Measurements from ENCODE around the gene ZNRD2.
A peak's percentile ranks its signal among the peaks of the same experiment; 100 is the strongest.

The ZNRD2 gene

GRCh38 chr11:65612691-65613090, 42.4 kb downstream of the ZNRD2 start:
- no peak for DNase-seq

GRCh38 chr11:65613091-65613928, 43.0 kb downstream of the ZNRD2 start:
- DNase-seq: no peak

- DNase-seq: peak; percentile 100
Observed at GRCh38 chr11:65615229-65615949, 45.1 kb downstream of the ZNRD2 start, which contains the start of gene PCNX3. Gene PCNX3, plus strand, starts transcription at chr11:65615776. Its CDS starts 536 bp downstream, at chr11:65616312.

DNA sequence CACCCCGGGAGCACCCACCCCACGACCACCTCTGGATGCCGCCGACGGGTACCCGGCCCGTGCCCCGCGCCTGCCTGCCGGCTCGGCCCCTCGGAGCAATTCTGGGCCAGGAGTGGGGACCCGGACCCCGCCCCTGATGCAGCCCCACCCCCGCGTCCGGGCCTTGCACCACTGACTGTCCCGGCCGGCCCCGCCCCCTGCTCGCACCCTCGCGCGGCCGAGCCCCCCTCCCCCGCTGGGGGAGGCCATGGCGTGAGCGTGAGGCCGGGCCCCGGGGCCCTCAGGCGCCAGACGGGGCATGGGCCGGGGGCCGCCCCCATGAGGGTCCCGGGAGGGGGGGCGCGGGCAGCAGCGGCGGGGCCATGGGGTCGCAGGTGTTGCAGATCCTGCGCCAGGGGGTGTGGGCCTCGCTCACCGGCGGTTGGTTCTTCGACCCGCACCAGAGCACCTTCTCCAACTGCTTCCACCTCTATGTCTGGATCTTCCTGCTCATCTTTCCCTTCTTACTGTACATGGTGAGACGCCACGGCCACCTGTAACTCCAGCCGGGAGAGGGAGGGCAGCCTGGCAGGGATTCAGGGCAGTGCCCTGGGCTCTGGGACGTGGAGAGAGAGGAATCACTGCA, 45.8 kb downstream of the ZNRD2 start:
- no peak for DNase-seq

- no peak for DNase-seq
Observed at GRCh38 chr11:65616575-65617001, 46.3 kb downstream of the ZNRD2 start.

DNA sequence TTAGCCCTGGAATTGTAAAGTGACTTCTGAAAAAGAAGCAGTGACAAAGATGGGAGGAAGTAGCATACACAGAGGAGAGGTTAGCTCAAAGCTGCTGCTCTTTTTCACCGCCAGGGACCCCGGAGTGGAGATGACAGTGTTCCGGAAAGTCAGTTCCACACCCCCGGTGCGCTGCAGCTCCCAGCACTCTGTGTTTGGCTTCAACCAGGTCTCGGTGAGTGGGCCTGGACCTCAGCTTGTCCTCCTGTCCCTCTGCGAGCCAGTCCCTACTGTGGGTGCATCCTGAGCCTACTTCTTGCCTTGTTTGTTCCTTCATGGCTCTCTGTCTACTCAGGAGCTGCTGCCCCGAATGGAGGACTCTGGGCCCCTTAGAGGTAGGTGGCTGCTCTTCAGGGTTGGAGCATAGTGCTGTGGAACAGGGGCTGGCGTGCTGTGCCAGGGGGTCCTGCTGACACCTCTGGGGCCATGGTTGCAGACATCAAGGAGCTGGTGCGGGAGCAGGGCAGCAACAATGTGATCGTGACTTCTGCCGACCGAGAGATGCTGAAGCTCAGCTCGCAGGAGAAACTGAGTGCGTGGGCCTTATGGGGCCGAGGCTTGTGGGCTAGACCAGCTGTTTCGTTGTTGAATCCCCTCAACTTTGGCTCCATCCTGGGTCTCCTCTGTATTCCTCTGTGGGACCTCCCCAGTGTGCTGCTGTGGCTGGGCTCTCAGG, 47.0 kb downstream of the ZNRD2 start:
- no peak for DNase-seq

- no peak for DNase-seq
Observed at GRCh38 chr11:65617990-65618751, 47.9 kb downstream of the ZNRD2 start.

DNA sequence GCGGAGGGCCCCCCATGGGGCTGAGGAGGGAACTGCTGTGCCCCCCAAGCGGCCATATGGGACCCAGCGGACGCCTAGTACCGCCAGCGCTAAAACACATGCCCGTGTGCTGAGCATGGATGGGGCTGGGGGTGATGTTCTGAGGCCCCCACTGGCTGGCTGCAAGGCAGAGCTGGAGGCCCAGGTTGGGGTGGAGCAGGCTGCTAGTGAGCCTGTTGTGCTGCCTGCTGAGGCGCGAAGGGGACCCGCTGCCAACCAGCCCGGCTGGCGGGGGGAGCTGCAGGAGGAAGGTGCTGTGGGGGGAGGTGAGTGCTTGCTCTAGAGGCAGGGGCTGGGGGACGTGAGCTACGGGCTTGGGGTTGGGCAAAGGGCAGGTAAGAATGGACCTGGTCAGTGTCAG, 48.5 kb downstream of the ZNRD2 start:
- no peak for DNase-seq

- no peak for DNase-seq
Observed at GRCh38 chr11:65619281-65619928, 49.1 kb downstream of the ZNRD2 start.

DNA sequence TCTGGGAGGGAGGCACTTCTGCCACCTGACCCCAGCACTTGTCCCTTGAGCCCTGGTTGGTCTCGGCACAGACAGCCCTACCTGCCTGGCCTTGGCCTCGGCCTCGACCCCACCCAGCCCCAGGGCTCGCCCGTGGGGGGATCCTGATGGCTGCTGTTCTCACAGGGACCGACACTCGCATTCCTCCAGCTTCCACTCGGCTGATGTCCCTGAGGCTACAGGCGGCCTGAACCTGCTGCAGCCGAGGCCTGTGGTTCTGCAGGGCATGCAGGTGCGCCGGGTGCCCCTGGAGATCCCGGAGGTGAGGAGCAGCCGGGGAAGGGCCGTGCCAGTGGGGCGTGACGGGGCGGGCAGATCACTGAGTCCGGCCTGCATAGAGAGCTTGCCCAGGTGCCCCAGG, 50.4 kb downstream of the ZNRD2 start:
- DNase-seq: no peak

GRCh38 chr11:65621460-65621859, 51.2 kb downstream of the ZNRD2 start:
- DNase-seq: no peak
